Dedifferentiated amniotic fluid mesenchymal stem cell (primary cell): ENCODE measurements around the gene ILK.

ENCODE experiments used
- DNase-seq: peaks from one replicate; pipeline ENCODE4 v3.0.0-alpha.2; 2016; ENCODE audit errors: extremely low spot score

The ILK gene

DNA sequence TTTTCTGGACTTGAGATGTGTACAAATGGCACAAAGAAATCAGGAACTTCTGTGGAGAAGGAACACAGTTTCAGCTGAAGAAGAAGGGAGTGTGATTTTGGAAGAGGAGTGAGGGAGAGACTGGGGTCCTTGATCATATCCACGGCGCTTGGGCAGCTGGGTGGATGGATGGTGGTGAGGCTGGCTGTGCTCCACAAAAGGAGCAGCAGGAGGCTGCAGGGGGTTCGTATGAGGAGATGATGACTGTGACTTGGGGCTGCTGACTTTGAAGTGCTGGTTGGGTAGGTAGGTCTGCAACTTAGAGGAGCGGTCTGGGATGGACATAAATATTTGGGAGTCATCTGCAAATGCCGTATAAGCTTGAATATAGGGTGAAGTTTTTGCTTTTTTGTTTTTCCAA is 53.4 kb downstream of the ILK start:
- DNase-seq, result no peak

DNA sequence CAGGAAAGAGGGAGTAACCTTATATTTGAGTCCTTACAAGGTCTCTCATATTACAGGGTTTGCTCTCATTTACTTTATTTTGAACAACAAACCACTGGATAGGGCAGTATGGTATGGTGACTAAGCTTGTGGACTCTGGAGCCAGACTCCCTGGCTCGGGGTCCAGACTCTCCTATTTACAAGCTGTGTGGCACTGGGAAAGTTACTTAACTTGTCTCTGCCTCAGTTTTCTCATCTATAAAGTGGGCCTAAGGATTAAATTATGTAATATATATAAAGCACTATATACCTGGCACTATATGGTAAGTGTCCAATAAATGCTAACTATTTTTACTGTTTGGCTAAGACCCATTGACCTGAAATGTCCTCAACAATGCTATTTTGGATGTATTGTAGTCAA is 53.8 kb downstream of the ILK start:
- DNase-seq, result no peak

DNA sequence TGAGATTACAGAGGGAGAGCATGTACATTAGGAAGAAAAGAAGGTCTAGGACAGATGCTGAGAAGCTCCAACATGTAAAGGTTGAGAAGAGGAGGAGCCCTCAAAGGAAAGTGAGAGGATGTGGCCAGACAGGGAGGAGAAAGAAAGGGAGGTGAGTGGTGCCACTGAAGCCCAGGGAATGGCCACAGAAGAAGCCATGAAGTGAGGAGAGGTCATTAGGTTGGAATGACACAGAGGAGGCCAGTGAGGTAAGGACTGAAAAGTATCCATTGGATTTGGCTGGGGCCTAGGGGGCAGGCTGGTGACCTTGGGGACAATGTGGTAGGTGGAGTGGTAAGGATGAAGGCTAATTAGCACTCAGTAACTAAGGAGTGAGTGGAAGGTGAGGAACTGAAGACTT is 55.1 kb downstream of the ILK start:
- DNase-seq, result no peak
